ENCODE results near the gene ZC3H13.

ZC3H13 gene

DNA sequence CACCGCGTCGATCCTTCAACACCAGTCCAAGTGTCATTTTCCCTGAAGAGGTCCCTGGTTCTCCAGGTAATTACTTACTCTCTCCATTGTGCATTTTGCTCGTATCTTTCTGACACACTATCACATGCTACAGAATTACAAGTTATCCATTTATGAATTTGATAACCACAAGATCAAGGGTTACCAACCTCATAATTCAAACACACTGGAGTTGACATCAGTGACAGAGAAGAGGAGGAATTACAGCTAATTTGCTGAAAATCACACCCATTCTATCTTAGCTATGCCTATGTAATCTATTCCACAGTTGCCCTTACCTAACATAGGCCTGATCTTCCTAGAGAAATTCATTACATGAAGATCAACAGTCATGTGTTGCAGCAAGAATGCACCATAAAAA is 14.2 kb downstream of the ZC3H13 start:
- peaks cover 0 to 45% of the 10 kb centered on the region in 2 experiments for H3K36me3 ChIP-seq (ENCODE audit: control insufficient read depth in 2 of 2, insufficient read depth in 1 of 2, low read length in 2 of 2)
- ChIA-PET CTCF (no interaction called here), POLR2A (no interaction called here)

GRCh38 chr13:46035066-46035465 is 17.5 kb downstream of the ZC3H13 start:
- TF ChIP-seq ZNF677 (tag by site-specific recombination; IDR thresholded peaks at IDR 0.05) (no peak), KLF7 (tag by site-specific recombination; IDR thresholded peaks at IDR 0.05; ENCODE audit: borderline replicate concordance) (no peak), ZNF311 (tag by site-specific recombination; IDR thresholded peaks at IDR 0.05; ENCODE audit: borderline replicate concordance) (no peak), ZFP3 (tag by site-specific recombination; IDR thresholded peaks at IDR 0.05; ENCODE audit: low read depth) (no peak), ZNF624 (tag by site-specific recombination; IDR thresholded peaks at IDR 0.05) (no peak)
- TF ChIP-seq, protein P1, sequence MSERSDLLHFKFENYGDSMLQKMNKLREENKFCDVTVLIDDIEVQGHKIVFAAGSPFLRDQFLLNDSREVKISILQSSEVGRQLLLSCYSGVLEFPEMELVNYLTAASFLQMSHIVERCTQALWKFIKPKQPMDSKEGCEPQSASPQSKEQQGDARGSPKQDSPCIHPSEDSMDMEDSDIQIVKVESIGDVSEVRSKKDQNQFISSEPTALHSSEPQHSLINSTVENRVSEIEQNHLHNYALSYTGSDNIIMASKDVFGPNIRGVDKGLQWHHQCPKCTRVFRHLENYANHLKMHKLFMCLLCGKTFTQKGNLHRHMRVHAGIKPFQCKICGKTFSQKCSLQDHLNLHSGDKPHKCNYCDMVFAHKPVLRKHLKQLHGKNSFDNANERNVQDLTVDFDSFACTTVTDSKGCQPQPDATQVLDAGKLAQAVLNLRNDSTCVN (tag by site-specific recombination; optimal IDR thresholded peaks at IDR 0.05): no peak
- CTCF ChIA-PET: interaction anchor here (0.7 kb wide), 1 partner anchor 91 kb away, joined by 3 read pairs; no protein-coding TSS in a partner anchor
- POLR2A ChIA-PET: no interaction called here
- Histone ChIP-seq H3K4me1 (ENCODE audit: control insufficient read depth, insufficient read depth, low read length) (no peaks in the 10 kb centered on the region), H3K9me3 (ENCODE audit: control insufficient read depth, insufficient read depth, low read depth, low read length) (peaks cover 2% of the 10 kb centered on the region; the same call in 1 of the 2 replicates), H3K36me3 (ENCODE audit: control insufficient read depth in 2 of 2, insufficient read depth in 1 of 2, low read length in 2 of 2) (peaks cover 0 to 34% of the 10 kb centered on the region in 2 experiments), H3K4me3 (ENCODE audit: low read depth, low read length) (no peak overlapping the region), H3K27ac (ENCODE audit: extremely low read depth, low read depth, low read length) (no peak overlapping the region)

More for the DNA sequence above, 14.2 kb downstream of the ZC3H13 start:
- TF ChIP-seq ZNF433 (tag by site-specific recombination; IDR thresholded peaks at IDR 0.05; ENCODE audit: low read depth) (no peak), ZBTB7A (tag by site-specific recombination; IDR thresholded peaks at IDR 0.05; ENCODE audit: low read depth) (no peak), CTCF (tag by site-specific recombination; IDR thresholded peaks at IDR 0.05) (no peak), ZNF610 (tag by site-specific recombination; IDR thresholded peaks at IDR 0.05; ENCODE audit: borderline replicate concordance) (no peak), ZNF792 (tag by site-specific recombination; IDR thresholded peaks at IDR 0.05) (no peak), ZBTB8A (tag by site-specific recombination; IDR thresholded peaks at IDR 0.05) (no peak), GLIS1 (tag by site-specific recombination; IDR thresholded peaks at IDR 0.05) (no peak), ZNF747 (tag by site-specific recombination; IDR thresholded peaks at IDR 0.05) (no peak), ZBTB49 (tag by site-specific recombination; IDR thresholded peaks at IDR 0.05; ENCODE audit: low read depth) (no peak), ZNF416 (tag by site-specific recombination; IDR thresholded peaks at IDR 0.05) (no peak), AEBP2 (tag by site-specific recombination; IDR thresholded peaks at IDR 0.05; ENCODE audit: borderline replicate concordance) (no peak), GFI1B (tag by site-specific recombination; IDR thresholded peaks at IDR 0.05) (no peak), ZNF350 (tag by site-specific recombination; IDR thresholded peaks at IDR 0.05) (no peak), KLF7 (tag by site-specific recombination; IDR thresholded peaks at IDR 0.05; ENCODE audit: borderline replicate concordance) (no peak)
- TF ChIP-seq, protein P2, sequence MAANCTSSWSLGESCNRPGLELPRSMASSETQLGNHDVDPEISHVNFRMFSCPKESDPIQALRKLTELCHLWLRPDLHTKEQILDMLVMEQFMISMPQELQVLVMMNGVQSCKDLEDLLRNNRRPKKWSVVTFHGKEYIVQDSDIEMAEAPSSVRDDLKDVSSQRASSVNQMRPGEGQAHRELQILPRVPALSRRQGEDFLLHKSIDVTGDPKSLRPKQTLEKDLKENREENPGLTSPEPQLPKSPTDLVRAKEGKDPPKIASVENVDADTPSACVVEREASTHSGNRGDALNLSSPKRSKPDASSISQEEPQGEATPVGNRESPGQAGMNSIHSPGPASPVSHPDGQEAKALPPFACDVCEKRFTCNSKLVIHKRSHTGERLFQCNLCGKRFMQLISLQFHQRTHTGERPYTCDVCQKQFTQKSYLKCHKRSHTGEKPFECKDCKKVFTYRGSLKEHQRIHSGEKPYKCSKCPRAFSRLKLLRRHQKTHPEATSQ (tag by site-specific recombination; IDR thresholded peaks at IDR 0.05): no peak
- Histone ChIP-seq H3K9me3 (ENCODE audit: control insufficient read depth, insufficient read depth, low read depth, low read length) (no peaks in the 10 kb centered on the region), H3K4me1 (ENCODE audit: control insufficient read depth, insufficient read depth, low read length) (no peaks in the 10 kb centered on the region), H3K4me3 (ENCODE audit: low read depth, low read length) (no peak overlapping the region), H3K27ac (ENCODE audit: extremely low read depth, low read depth, low read length) (no peak overlapping the region)
